HEK293T (cell line): Measurements from ENCODE around the gene EPX.
"Not testable (repeated sequence)": the region's sequence is repeated elsewhere in the genome, so short reads cannot be mapped to it uniquely, and the experiment has no call there.

ENCODE experiments used
- ARNT ChIP-seq: fragments of 450-650 bp; IDR thresholded peaks from 2 replicates; pipeline ENCODE4 v1.6.1; 2017; ENCODE audit warnings: mild to moderate bottlenecking
- BHLHE40 ChIP-seq: fragments of 450-650 bp; IDR thresholded peaks from 2 replicates; pipeline ENCODE4 v1.6.1; 2016; ENCODE audit warnings: mild to moderate bottlenecking, moderate library complexity, borderline replicate concordance
- CTBP1 ChIP-seq: fragments of 450-650 bp; IDR thresholded peaks from 2 replicates; pipeline ENCODE4 v1.6.1; 2016; ENCODE audit warnings: borderline replicate concordance
- ELF4 ChIP-seq: fragments of 450-650 bp; IDR thresholded peaks from 2 replicates; pipeline ENCODE4 v1.6.1; 2017; ENCODE audit warnings: antibody characterized with exemption
- FOXA1 ChIP-seq: fragments of 450-650 bp; IDR thresholded peaks from 2 replicates; pipeline ENCODE4 v1.6.1; 2016; ENCODE audit warnings: mild to moderate bottlenecking
- FOXK2 ChIP-seq: fragments of 450-650 bp; IDR thresholded peaks from 2 replicates; pipeline ENCODE4 v1.6.1; 2016; ENCODE audit warnings: mild to moderate bottlenecking
- FOXM1 ChIP-seq: fragments of 450-650 bp; IDR thresholded peaks from 2 replicates; pipeline ENCODE4 v1.6.1; 2017; ENCODE audit warnings: mild to moderate bottlenecking, borderline replicate concordance
- L3MBTL2 ChIP-seq: fragments of 450-650 bp; conservative IDR thresholded peaks from 2 replicates; pipeline ENCODE4 v1.6.1; 2016; ENCODE audit warnings: mild to moderate bottlenecking
- NFRKB ChIP-seq: fragments of 450-650 bp; IDR thresholded peaks from 2 replicates; pipeline ENCODE4 v1.6.1; 2016; ENCODE audit warnings: mild to moderate bottlenecking, moderate library complexity
- SP1 ChIP-seq: fragments of 450-650 bp; IDR thresholded peaks from 2 replicates; pipeline ENCODE4 v1.6.1; 2017
- SUZ12 ChIP-seq: fragments of 450-650 bp; IDR thresholded peaks from 2 replicates; pipeline ENCODE4 v1.6.1; 2016; ENCODE audit warnings: mild to moderate bottlenecking
- TARDBP ChIP-seq: fragments of 450-650 bp; IDR thresholded peaks from 2 replicates; pipeline ENCODE4 v1.6.1; 2016
- ZNF384 ChIP-seq: fragments of 450-650 bp; IDR thresholded peaks from 2 replicates; pipeline ENCODE4 v1.6.1; 2016
- TF ChIP-seq, protein P1 (sequence below): fragments of 450-650 bp; IDR thresholded peaks from 2 replicates; pipeline ENCODE4 v1.6.1; 2016

DNA sequence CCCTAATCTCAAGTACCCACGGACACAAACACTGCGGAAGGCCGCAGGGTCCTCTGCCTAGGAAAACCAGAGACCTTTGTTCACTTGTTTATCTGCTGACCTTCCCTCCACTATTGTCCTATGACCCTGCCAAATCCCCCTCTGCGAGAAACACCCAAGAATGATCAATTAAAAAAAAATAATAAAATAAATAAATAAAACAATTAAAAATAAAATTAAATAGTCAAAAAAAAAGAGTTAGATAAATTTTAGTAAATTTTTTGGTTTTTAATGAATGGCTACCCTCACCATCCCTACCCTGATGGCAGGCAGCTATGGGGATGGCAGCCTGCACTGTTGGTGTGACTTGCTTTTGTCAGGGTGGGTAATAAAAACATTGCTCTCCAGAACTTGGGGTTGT lies 49.2 kb upstream of the EPX start:
- TF ChIP-seq, protein P1, sequence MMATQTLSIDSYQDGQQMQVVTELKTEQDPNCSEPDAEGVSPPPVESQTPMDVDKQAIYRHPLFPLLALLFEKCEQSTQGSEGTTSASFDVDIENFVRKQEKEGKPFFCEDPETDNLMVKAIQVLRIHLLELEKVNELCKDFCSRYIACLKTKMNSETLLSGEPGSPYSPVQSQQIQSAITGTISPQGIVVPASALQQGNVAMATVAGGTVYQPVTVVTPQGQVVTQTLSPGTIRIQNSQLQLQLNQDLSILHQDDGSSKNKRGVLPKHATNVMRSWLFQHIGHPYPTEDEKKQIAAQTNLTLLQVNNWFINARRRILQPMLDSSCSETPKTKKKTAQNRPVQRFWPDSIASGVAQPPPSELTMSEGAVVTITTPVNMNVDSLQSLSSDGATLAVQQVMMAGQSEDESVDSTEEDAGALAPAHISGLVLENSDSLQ = not testable (repeated sequence)
- not testable (repeated sequence) for TF ChIP-seq TARDBP, ZNF384, FOXK2, BHLHE40, SP1, L3MBTL2, ELF4, ARNT, FOXA1, SUZ12, CTBP1, FOXM1, NFRKB
